ENCODE measurements around the gene SLC24A3.

The SLC24A3 gene

GRCh38 chr20:19460386-19460785 is 247.9 kb downstream of the SLC24A3 start:
- peak; percentile 29 for DNase-seq (ENCODE audit: low spot score)

- DNase-seq (ENCODE audit: low spot score), result no peak
Observed at GRCh38 chr20:19462491-19462890, 250.0 kb downstream of the SLC24A3 start.

DNA sequence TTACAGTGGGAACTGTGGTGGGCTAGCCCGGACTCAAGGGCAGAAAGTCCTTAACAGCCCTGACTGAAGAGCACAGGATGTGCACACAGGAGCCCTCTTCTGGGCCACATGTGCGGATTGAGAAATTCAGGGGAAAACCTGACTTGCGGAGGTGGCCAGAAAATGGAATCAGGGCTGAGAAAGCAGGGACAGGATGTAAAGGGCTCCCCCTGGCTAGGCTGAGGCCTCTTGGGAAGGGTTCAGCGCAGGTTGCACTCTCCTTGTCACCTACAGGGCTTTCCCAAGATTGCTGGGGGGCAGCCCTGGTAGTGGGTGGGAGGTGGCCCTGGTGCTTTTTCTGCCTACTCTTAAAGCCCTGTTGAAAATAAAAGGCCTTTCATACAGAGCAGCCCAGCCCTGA is 251.2 kb downstream of the SLC24A3 start:
- DNase-seq (ENCODE audit: low spot score), result no peak

- no peak for DNase-seq (ENCODE audit: low spot score)
Observed at GRCh38 chr20:19465536-19465935, 253.1 kb downstream of the SLC24A3 start.

DNA sequence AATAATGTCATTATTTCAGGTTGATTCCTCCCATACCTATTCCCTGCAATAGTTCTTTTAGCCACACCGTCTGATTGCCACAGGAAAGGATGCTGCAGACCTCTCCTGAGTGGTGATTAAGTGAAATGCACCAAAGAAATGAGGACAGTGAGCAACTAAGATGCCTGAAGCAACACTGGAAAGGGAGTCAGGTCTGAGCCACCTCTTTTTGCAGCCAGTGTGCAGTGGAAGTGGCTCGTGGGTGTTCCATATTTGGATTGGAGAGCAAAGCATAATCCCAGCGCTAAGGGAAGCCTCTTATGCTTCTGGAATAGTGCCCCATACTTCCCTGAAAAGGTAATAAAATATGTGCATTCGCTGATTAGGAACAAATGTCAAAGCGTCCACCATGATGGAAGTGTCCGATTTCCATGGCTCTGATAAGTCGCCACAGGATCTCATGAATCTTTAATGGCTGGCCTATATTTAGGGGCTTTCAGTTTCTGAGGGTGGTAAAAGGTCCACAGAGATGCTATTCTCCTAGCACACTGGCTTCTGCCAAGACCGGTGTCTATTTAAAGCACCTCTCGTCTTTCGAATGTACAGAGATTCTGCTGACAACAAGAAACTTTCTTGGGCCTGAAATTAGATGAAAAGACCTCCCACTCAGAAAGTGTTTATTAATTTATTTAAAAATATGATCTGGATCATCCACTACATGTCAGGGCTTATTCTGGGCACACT is 253.9 kb downstream of the SLC24A3 start:
- no peak for DNase-seq (ENCODE audit: low spot score)

- no peak for DNase-seq (ENCODE audit: low spot score)
Observed at GRCh38 chr20:19473216-19473921, 260.9 kb downstream of the SLC24A3 start.

- no peak for DNase-seq (ENCODE audit: low spot score)
Observed at GRCh38 chr20:19473922-19474286, 261.5 kb downstream of the SLC24A3 start.

DNA sequence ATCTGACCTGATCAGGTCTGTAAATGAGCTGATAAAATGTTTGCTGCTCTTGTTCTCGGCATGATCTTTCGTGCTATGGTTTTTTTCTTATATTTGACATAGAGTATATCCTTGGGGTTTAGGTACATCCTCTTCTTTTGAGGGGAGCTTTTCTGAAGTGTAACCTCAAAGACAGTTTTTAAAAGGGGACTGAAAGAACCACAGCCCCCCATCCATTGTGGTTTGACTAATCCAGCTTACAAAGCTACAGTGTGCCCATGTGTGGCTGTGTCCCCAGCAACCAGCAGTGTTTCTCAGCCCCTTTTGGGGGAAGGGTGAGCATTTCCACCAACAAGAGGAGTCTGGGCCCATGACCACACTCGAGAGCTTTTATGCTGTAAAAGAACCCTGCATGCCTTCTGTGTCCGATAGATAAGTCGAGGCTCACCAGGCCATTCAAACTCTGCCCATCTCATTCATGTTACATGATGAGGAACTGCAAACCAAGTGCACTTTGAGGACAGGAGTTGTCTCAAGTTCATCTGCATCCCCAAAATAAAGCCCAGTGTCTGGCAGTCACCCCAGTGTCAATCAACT is 266.0 kb downstream of the SLC24A3 start:
- DNase-seq (ENCODE audit: low spot score), result no peak

- DNase-seq (ENCODE audit: low spot score), result no peak
Observed at GRCh38 chr20:19482726-19483125, 270.3 kb downstream of the SLC24A3 start.

- DNase-seq (ENCODE audit: low spot score), result no peak
Observed at GRCh38 chr20:19483309-19483708, 270.9 kb downstream of the SLC24A3 start.

GRCh38 chr20:19486446-19486845 is 274.0 kb downstream of the SLC24A3 start:
- DNase-seq (ENCODE audit: low spot score), result no peak

GRCh38 chr20:19487420-19487819 is 275.0 kb downstream of the SLC24A3 start:
- DNase-seq (ENCODE audit: low spot score), result no peak

DNA sequence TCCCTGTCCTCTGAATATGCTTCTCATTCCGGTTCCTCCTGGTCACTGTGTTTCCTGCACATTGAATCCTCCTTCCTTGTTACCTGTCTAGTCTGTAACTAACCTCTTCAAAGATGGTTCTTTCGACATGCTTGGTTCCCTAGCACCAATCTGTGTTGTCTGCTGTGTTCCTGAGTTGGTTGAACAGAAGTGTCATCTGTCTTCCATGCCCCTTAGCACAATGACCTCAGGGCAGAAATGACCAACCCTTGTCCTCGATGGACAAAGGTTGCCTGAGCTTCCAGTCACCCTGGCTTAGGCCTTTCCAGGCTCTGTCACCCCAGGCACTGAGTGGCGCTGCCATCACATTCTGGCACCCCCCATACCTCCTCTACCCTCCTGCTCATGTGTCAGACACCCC is 278.8 kb downstream of the SLC24A3 start:
- no peak for DNase-seq (ENCODE audit: low spot score)

- no peak for DNase-seq (ENCODE audit: low spot score)
Observed at GRCh38 chr20:19492116-19492515, 279.7 kb downstream of the SLC24A3 start.

DNA sequence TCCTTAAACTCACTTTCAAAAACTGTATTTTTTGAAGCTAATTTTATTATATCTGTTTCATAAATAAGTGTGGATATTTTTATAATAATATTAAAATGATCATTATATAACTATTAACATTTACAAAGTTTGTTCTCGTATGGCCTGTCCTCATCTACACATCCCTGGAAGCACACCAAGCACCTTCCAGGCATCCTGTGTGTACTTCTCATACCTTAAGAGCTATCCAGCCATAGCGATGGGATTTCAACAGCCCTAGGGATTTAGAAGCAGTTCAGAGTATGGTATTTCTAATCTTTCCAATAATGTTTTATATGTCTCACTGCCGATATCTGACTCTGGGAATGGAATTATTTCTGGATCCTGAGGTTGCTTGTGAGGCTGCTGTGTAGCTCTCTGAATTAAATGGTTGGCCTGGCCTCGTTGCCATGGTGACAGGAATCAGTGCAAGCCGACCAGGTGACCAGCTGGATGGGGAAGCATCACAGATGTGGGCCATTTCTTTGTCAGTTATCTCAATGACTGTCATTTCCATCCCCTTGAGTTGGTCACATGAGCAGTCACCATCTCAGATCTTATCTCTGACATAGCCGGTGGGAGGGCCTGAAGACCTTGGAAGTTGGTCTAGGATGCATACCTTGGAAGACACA is 280.4 kb downstream of the SLC24A3 start:
- DNase-seq (ENCODE audit: low spot score), result no peak

DNA sequence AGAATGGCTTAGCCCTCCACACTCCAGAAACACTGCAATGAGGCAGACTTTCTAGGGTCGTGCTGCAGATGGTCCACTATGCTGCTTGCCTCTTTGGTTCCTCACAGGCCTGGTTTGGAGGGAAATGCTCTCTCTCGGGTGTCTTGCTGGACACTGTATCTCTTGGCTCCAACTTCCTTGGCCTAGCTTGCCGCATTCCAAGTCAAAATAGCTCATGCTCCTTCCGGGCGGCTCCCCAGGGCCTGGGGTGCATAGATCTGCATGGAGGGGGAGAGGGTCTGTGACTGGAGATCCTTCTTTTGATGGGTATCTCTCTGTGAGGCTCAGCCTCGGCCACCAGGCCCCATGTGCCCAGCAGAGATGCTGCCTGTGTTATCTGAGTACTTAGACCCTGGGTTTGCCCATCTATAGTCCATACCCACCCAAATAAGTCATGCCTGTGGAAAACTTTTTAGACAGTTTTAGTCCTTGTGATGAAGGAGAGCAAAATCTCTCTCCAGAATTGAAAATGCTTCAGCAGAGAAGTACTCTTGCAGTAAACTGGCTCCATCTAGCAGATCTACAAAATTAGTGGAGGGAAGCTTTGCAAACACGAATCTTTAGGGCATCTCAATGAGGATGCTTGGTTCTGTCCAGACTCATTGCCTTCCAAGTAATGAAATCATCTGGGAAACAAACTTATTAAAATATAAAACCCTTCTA is 281.5 kb downstream of the SLC24A3 start:
- no peak for DNase-seq (ENCODE audit: low spot score)

GRCh38 chr20:19495905-19496703 is 283.7 kb downstream of the SLC24A3 start:
- peak; percentile 60 for DNase-seq (ENCODE audit: low spot score)

- peak; percentile 65 for DNase-seq (ENCODE audit: low spot score)
Observed at GRCh38 chr20:19497064-19497463, 284.6 kb downstream of the SLC24A3 start.

- no peak for DNase-seq (ENCODE audit: low spot score)
Observed at GRCh38 chr20:19498756-19499155, 286.3 kb downstream of the SLC24A3 start.

- no peak for DNase-seq (ENCODE audit: low spot score)
Observed at GRCh38 chr20:19501476-19502115, 289.2 kb downstream of the SLC24A3 start.

GRCh38 chr20:19502169-19502568 is 289.7 kb downstream of the SLC24A3 start:
- DNase-seq (ENCODE audit: low spot score), result no peak

Measured in AG20443 (cell line).